ENCODE measurements around the gene OTOP3. TPM values are rescaled to one million over a fixed set of nuclear protein-coding genes. Genes with fewer than 3 reads are reported as not detected.
A peak's percentile ranks its signal among the peaks of the same experiment; 100 is the strongest.

The OTOP3 gene
- total RNA-seq, 6 experiments from 2014 or later: not detected

- Mint-ChIP-seq H3K9me3 (no peaks in the 10 kb centered on the region; the same call in 1 of the 2 replicates), H3K36me3 (ENCODE audit: low read depth) (peaks cover 5% of the 10 kb centered on the region; the same call in 1 of the 2 replicates), H3K27ac (no peak overlapping the region), H3K27me3 (ENCODE audit: insufficient read depth) (peaks cover 21% of the 10 kb centered on the region), H3K4me3 (no peak overlapping the region), H3K4me1 (ENCODE audit: low read depth) (peaks cover 7% of the 10 kb centered on the region)
- DNase-seq: no peak
- TF ChIP-seq CTCF (IDR thresholded peaks at IDR 0.05): no peak
Observed at GRCh38 chr17:74975943-74976342, 40.2 kb downstream of the OTOP3 start.

- H3K9me3 Mint-ChIP-seq: no peaks in the 10 kb centered on the region; the same call in 1 of the 2 replicates
- H3K27me3 Mint-ChIP-seq (ENCODE audit: insufficient read depth): peaks cover 17% of the 10 kb centered on the region
- H3K36me3 Mint-ChIP-seq (ENCODE audit: low read depth): peaks cover 4% of the 10 kb centered on the region; the same call in 1 of the 2 replicates
- DNase-seq: no peak
- no peak for TF ChIP-seq CTCF (IDR thresholded peaks at IDR 0.05)
- H3K4me3 Mint-ChIP-seq: no peak overlapping the region
- H3K4me1 Mint-ChIP-seq (ENCODE audit: low read depth): peaks cover 15% of the 10 kb centered on the region
- H3K27ac Mint-ChIP-seq: no peak overlapping the region
Observed at GRCh38 chr17:74977802-74978201, 42.1 kb downstream of the OTOP3 start.

- H3K4me1 Mint-ChIP-seq (ENCODE audit: low read depth): peaks cover 10% of the 10 kb centered on the region
- no peaks in the 10 kb centered on the region; the same call in 1 of the 2 replicates for H3K9me3 Mint-ChIP-seq
- no peak overlapping the region for H3K4me3 Mint-ChIP-seq
- DNase-seq: no peak
- no peaks in the 10 kb centered on the region for H3K36me3 Mint-ChIP-seq (ENCODE audit: low read depth)
- no peak for TF ChIP-seq CTCF (IDR thresholded peaks at IDR 0.05)
- no peak overlapping the region for H3K27ac Mint-ChIP-seq
- peaks cover 13% of the 10 kb centered on the region for H3K27me3 Mint-ChIP-seq (ENCODE audit: insufficient read depth)
Observed at GRCh38 chr17:74978240-74978639, 42.5 kb downstream of the OTOP3 start.

GRCh38 chr17:74979408-74980146 is 43.9 kb downstream of the OTOP3 start:
- TF ChIP-seq CTCF (IDR thresholded peaks at IDR 0.05): no peak
- peaks cover 10% of the 10 kb centered on the region for H3K4me1 Mint-ChIP-seq (ENCODE audit: low read depth)
- no peak for DNase-seq
- H3K9me3 Mint-ChIP-seq: no peaks in the 10 kb centered on the region
- H3K4me3 Mint-ChIP-seq: no peak overlapping the region
- peaks cover 6% of the 10 kb centered on the region for H3K27me3 Mint-ChIP-seq (ENCODE audit: insufficient read depth)
- no peak overlapping the region for H3K27ac Mint-ChIP-seq
- H3K36me3 Mint-ChIP-seq (ENCODE audit: low read depth): no peaks in the 10 kb centered on the region

- H3K4me3 Mint-ChIP-seq: peak overlapping the region; percentile 91
- H3K9me3 Mint-ChIP-seq: no peaks in the 10 kb centered on the region
- TF ChIP-seq CTCF (IDR thresholded peaks at IDR 0.05): no peak
- peaks cover 10% of the 10 kb centered on the region for H3K4me1 Mint-ChIP-seq (ENCODE audit: low read depth)
- peak overlapping the region; percentile 91 for H3K27ac Mint-ChIP-seq
- no peaks in the 10 kb centered on the region for H3K36me3 Mint-ChIP-seq (ENCODE audit: low read depth)
- peaks cover 6% of the 10 kb centered on the region for H3K27me3 Mint-ChIP-seq (ENCODE audit: insufficient read depth)
- no peak for DNase-seq
Observed at GRCh38 chr17:74981318-74981978, 45.8 kb downstream of the OTOP3 start.

All from HFFc6 (cell line).